ENCODE measurements around the gene PCDHGB4. TPM values are rescaled to one million over a fixed set of nuclear protein-coding genes. Genes with fewer than 3 reads are reported as not detected.

The PCDHGB4 gene
- polyA plus RNA-seq, 2 of the 4 experiments (the other 2 are of a cell fraction), result 0.90 to 1.5 TPM

- ChIA-PET CTCF (interaction anchor here (0.7 to 2.2 kb wide), 31 partner anchors 11 to 562 kb away, joined by 3 to 19 read pairs (median 4); partner anchors contain the start of genes PCDHA5, PCDHGA1, PCDHGA5 and PCDHGB3), POLR2A (interaction anchor here (0.8 to 1.5 kb wide), 3 partner anchors 13 to 181 kb away, joined by 3 to 4 read pairs (median 3); partner anchors contain the start of genes PCDHGB3 and TAF7)
- 44% methylated on average over 21 of the region's 21 CpGs for WGBS (ENCODE audit: missing lambda C conversion rate)
- ATAC-seq (peak; percentile 22 to 27; a peak in 4 of 6 replicates), FAIRE-seq (no peak), DNase-seq (ENCODE audit: low read depth in 1 of 2, low spot score in 1 of 2) (peak in 1 of 2 experiments; percentile 20)
- Histone ChIP-seq H3K27ac (peak overlapping the region; percentile 87 to 88), H3K4me2 (peak overlapping the region; percentile 99), H3K4me3 (peak overlapping the region; percentile 88), H3K9me3 (peaks cover 35% of the 10 kb centered on the region), H3K4me1 (no peaks in the 10 kb centered on the region)
- TF ChIP-seq MYC (IDR thresholded peaks at IDR 0.05; ENCODE audit: borderline replicate concordance, low read length) (no peak), RARB (CRISPR knock-in tag; IDR thresholded peaks at IDR 0.05) (no peak), CBX8 (IDR thresholded peaks at IDR 0.05) (no peak), BCL3 (IDR thresholded peaks at IDR 0.05) (no peak), FOXS1 (CRISPR knock-in tag; IDR thresholded peaks at IDR 0.05) (no peak), JUN (IDR thresholded peaks at IDR 0.05) (no peak), BHLHE40 (IDR thresholded peaks at IDR 0.05; ENCODE audit: low read depth, low read length) (no peak), POLR2A (IDR thresholded peaks at IDR 0.05; ENCODE audit: low read length) (no peak), FOSL2 (IDR thresholded peaks at IDR 0.05) (no peak), FOSL2 (CRISPR knock-in tag; IDR thresholded peaks at IDR 0.05) (no peak), EHMT2 (IDR thresholded peaks at IDR 0.05; ENCODE audit: low read depth) (no peak), ZSCAN20 (CRISPR knock-in tag; IDR thresholded peaks at IDR 0.05) (no peak), ESRRA (IDR thresholded peaks at IDR 0.05; ENCODE audit: borderline replicate concordance, low read length) (no peak), CTCF (IDR thresholded peaks at IDR 0.05) (no peak), HOXB13 (CRISPR knock-in tag; IDR thresholded peaks at IDR 0.05; ENCODE audit: low read depth) (no peak)
Measured at GRCh38 chr5:141383345-141383744, 4.2 kb upstream of the PCDHGB4 start.

GRCh38 chr5:141384471-141385267 lies 2.8 kb upstream of the PCDHGB4 start:
- DNase-seq (ENCODE audit: low read depth in 1 of 2, low spot score in 1 of 2), result no peak
- Histone ChIP-seq H3K27ac (no peak overlapping the region), H3K4me2 (no peak overlapping the region), H3K9me3 (peaks cover 45% of the 10 kb centered on the region), H3K4me3 (no peak overlapping the region), H3K4me1 (no peaks in the 10 kb centered on the region)
- POLR2A ChIA-PET, result no interaction called here
- ATAC-seq, result no peak
- 71% methylated on average over 42 of the region's 43 CpGs for WGBS (ENCODE audit: missing lambda C conversion rate)
- CTCF ChIA-PET, result interaction anchor here (3.7 kb wide), 1 partner anchor 14 kb away, joined by 16 read pairs; the partner anchor contains the start of gene PCDHGB3
- no peak for FAIRE-seq
- TF ChIP-seq HOXA7 (CRISPR knock-in tag; IDR thresholded peaks at IDR 0.05) (no peak), KDM5A (IDR thresholded peaks at IDR 0.05) (no peak), MYC (IDR thresholded peaks at IDR 0.05; ENCODE audit: borderline replicate concordance, low read length) (no peak), HOXB5 (CRISPR knock-in tag; IDR thresholded peaks at IDR 0.05) (no peak), ELK1 (IDR thresholded peaks at IDR 0.05; ENCODE audit: low read depth, low read length) (no peak), BHLHE40 (IDR thresholded peaks at IDR 0.05; ENCODE audit: low read depth, low read length) (no peak), E2F6 (IDR thresholded peaks at IDR 0.05; ENCODE audit: borderline replicate concordance, low read depth) (no peak)
